CD4-positive, alpha-beta T cell treated with Interleukin-10 for 1 hour (primary cell): ENCODE data around the gene KRT79.
A peak's percentile ranks its signal among the peaks of the same experiment; 100 is the strongest.
"Not testable (repeated sequence)": the region's sequence is repeated elsewhere in the genome, so short reads cannot be mapped to it uniquely, and the experiment has no call there.

Source experiments
- DNase-seq: peaks from one replicate; pipeline ENCODE4 v3.0.0-alpha.2; 2020

The KRT79 gene

GRCh38 chr12:52860102-52860823, 26.2 kb upstream of the KRT79 start:
- no peak for DNase-seq

DNA sequence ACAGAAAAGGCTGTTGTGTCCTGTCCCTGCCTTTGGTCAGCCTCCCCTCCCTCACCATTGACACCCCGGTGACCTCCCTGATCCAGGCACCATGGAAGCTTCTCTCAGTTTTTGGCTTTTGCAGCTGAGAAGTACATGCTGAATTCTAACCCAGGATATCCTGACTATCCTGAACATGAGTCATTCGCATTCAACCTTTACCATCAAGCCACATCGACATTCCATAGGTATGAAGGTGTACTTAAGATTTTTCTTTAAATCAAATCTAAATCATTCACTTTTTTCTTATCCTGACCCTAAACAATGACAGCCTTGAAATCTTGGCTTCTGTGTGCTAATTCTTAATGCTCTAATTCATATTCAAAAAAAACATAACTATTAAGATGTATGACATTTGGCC, 23.4 kb upstream of the KRT79 start:
- DNase-seq, result no peak

DNA sequence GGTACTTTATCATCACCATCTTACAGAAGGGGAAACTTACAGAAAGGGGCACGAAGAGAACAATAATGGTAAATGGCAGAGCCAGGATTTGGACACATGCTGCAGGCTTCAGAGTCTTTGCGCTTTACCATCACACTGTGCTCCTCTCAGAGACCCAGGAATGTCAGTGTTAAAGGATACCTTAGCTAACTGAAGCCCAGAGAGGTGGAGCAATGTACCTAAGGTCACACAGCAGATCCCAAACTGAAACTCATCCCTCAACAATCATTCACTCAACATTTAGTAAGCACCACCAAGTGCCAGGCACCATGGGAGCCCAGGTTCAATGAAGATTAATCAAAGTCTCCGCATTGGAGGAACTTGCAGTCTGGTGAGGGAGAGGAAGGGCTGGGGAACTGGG, 22.7 kb upstream of the KRT79 start:
- no peak for DNase-seq

GRCh38 chr12:52856077-52856476, 22.0 kb upstream of the KRT79 start:
- DNase-seq, result not testable (repeated sequence)

- no peak for DNase-seq
These were observed 17.7 kb upstream of the KRT79 start for GRCh38 chr12:52851787-52852186.

- DNase-seq, result no peak
These were observed 16.6 kb upstream of the KRT79 start for GRCh38 chr12:52850681-52851080.

GRCh38 chr12:52849511-52849910, 15.4 kb upstream of the KRT79 start:
- no peak for DNase-seq

- DNase-seq, result no peak
These were observed 14.6 kb upstream of the KRT79 start, which contains the start of gene KRT78 for GRCh38 chr12:52848661-52849255. KRT78 (minus strand) TSS chr12:52848994; CDS start chr12:52848930, 64 bp downstream.

DNA sequence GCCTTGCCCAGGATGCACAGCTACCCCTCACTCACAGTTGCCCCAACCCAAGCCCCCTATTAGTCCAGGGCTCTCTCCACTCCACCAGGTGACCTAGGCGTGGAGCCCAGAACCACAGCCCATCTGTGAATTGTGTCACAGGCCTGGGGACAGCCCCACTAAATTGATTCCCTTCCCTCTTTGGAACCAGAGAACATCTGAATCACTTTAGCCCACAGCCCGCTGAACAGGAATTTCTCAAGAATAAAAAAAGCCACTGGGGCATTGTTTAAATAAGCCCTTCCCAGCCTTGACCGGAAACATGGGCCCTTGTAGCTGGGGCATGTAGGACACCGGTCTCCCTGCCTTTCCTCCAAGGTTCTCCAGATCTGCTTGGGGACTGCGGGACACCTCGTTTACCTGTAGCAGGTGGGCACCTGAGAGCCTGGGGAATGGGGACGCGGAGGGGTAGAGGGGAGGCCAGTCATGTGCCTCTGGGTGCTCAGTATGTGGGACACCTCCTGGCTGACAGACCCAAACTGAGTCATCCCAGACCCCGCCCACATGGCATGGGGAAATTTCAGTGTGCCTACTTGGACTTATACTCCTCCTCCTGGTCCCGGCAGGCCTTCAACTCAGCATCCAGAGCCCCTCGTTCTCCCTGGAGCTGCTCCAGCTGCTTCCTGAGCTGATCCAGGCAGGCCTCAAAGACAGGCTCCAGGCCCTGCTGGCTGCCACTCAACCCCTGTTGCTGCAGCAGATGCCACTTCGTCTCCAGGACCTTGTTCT, 13.4 kb upstream of the KRT79 start:
- DNase-seq, result no peak

- DNase-seq, result no peak
These were observed 12.4 kb upstream of the KRT79 start for GRCh38 chr12:52846356-52846970.

DNA sequence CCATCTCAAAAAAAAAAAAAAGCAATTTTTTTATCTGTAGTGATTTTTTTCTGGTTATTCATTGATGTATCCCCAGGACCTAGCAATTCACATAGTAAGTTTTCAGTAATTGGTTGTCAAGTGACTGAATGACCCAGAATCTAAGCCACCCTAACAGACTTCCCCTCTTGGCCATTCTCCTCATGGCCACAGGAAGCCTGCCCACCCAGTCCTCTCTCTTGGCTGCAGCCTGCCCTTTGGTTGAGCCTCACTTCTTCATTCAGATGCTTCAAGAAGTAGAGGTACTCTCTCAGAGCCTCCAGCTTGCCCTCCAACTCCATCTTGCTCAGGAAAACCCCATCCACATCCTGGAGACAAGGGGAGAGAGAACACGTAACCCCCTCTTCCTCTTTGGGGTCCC, 11.8 kb upstream of the KRT79 start:
- DNase-seq, result no peak

DNA sequence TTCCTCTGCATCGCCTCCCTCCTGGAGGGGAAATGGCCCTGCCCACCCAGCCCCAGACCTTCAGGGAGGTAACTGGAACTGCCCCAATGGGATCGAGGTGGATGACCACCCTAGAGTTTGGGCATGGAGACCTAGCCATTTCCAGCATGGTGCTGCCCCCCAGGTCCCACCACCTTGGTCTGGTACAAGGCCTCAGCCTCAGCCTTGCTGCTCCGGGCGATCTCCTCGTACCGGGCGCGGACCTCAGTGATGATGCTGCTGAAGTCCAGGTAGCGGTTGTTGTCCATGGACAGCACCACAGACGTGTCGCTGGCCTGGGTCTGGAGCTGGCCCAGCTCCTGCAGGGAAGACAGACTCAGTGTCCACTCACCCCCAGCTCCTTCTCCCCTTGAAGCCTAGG, 10.3 kb upstream of the KRT79 start:
- DNase-seq, result no peak

DNA sequence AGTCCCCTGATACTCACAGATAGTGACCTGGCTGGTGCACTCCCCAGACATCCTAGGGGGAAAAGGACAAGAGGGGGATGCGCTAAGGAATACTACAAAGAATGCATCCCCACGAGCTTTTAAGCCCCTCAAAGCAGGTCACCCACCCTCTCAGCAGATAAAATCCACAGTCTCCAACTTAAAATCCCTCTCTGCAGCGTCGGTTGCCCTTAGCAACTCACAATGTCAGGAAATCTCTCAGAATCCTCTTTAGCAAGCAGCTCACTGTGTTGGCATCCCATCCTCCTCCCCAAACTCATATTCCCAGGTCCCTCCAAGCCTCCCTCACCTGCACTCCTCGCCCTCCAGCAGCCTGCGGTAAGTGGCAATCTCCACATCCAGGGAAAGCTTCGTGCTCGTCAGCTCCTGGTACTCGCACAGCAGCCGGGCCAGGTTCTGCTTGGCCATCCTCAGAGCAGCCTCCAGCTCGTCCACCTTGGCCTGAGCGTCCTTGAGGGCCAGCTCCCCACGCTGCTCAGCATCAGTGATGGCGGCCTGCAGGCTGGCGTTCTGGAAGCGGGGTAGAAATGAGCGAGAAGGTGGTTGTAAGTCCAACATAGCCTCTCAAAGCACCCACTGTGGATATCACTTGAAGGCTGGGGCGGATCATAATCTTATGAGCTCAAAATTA, 5.5 kb upstream of the KRT79 start:
- no peak for DNase-seq

DNA sequence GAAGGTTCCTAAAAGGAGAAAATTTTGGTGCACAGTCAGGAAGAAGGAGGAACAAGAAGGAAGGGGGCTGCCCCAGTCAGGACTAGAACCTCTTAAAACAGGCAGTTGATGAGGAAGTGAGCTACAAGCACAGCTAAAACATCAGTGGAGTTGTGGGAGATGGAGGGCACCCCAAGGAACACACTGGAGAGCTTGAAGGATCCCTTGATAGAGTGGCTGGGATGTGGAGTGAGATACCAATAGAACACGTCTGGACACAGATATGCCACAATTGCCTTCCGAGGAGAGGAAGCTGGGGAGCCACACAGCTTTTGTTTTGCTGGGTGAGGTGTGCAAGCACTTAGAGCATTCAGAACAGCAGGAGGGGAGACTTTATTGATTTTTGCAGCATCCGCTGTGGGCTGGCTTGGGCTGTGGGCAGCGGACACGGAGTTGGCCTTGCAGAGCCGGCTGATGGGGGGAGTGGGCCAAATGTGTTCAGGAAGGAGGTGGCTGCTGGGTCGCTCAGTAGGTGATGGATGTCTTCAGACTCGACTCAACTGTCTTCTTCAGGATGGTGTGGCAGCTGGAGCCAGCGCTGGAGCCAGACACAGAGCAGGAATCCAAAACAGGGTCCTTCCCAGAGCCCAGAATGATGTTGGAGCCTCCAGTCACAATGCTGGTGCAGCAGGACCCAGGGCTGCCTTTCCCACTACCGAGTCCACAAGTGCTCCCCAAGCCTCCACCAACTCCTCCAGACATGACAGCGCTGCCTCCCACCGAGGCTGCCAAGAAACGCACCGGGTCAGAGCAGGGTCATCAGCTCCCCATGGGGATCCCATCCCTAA, 4.7 kb upstream of the KRT79 start:
- DNase-seq, result no peak

GRCh38 chr12:52837781-52838608, 3.9 kb upstream of the KRT79 start:
- DNase-seq, result no peak

GRCh38 chr12:52837413-52837741, 3.3 kb upstream of the KRT79 start:
- no peak for DNase-seq

DNA sequence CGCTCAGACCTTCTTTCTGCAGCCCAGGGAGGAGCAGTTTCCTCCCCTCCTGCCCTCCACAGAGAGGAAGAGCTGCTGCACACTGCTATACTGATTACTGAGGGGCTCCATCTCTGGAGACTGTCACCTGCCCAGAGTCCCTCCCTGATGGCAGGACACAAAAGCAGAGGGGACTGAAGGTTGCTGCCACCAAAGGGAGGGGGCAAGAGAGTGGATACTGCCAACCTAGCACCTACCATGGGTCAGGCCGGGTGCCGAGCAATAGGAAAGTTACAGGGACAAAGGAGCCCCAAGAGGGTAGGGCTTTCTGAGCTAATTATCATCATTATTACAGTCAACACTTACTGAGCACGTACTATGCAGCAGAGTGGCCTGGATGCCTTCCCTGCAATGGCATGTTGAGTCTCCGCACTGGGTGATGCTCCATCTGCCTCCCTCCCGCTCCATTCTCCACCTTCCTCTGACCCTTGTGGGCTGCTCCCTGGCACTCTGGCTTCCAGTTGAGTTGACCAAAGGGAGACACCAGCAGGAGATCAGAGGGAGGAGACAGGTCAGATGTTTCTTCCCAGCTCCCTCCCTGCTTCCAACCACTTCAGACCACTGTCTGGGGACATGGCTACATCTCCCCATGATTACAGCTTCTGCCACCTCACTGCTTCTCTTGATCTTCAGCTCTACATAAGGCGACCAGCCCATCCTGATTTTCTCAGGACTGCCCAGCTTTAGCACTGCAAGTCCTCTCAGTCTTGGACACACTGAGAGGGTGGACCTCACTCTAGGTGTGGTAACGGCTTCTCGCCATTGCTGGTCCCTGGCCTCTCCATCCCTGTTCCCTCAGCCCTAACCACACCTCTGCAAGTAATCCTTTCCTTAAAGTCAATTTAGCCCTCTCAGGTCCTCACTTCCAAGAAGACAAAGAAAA, 2.6 kb upstream of the KRT79 start:
- no peak for DNase-seq

- DNase-seq, result peak; percentile 18
These were observed 1.9 kb upstream of the KRT79 start for GRCh38 chr12:52836042-52836466.

- no peak for DNase-seq
These were observed 1.3 kb upstream of the KRT79 start for GRCh38 chr12:52835271-52836041.

- DNase-seq, result no peak
These were observed 553 bp upstream of the KRT79 start for GRCh38 chr12:52834727-52835001.
